HepG2 (cell line): ENCODE measurements around the gene ZBTB2.

ENCODE experiments used
- CCAR2 ChIP-seq: fragments of 200-400 bp; formaldehyde crosslinking; optimal IDR thresholded peaks from 2 replicates; pipeline ENCODE3; 2018; ENCODE audit warnings: low read depth, mild to moderate bottlenecking, low read length, moderate library complexity
- CTCF ChIP-seq: sonication (generic); formaldehyde crosslinking; IDR thresholded peaks from 2 replicates; pipeline ENCODE4 v1.5.0; 2020; ENCODE audit warnings: mild to moderate bottlenecking, missing genetic modification reagents, moderate library complexity
- ETS1 ChIP-seq: sonication (generic); formaldehyde crosslinking; IDR thresholded peaks from 2 replicates; pipeline ENCODE4 v1.4.0; 2020; ENCODE audit warnings: missing genetic modification reagents
- FOSL2 ChIP-seq: sonication (generic); formaldehyde crosslinking; IDR thresholded peaks from 2 replicates; pipeline ENCODE4 v1.4.0; 2020; ENCODE audit warnings: missing genetic modification reagents
- HDAC2 ChIP-seq: sonication (generic); formaldehyde crosslinking; IDR thresholded peaks from 2 replicates; pipeline ENCODE4 v1.4.0; 2020; ENCODE audit warnings: missing genetic modification reagents
- JUNB ChIP-seq: sonication (generic); formaldehyde crosslinking; IDR thresholded peaks from 2 replicates; pipeline ENCODE4 v1.8.0; 2022; ENCODE audit warnings: missing genetic modification reagents, mild to moderate bottlenecking, borderline replicate concordance
- KLF6 ChIP-seq: IDR thresholded peaks from 2 replicates; pipeline ENCODE4 v1.8.0; 2016; ENCODE audit warnings: missing biosample characterization, missing genetic modification reagents
- MAZ ChIP-seq, 2 experiments: sonication (generic) in 1 of 2; formaldehyde crosslinking in 1 of 2; IDR thresholded peaks; 2 replicates each; pipeline versions ENCODE4 v1.5.0 to v1.6.1; 2012 to 2020; ENCODE audit warnings: low read depth in 2 of 2, mild to moderate bottlenecking in 2 of 2, borderline replicate concordance in 1 of 2, improper control_type of control experiment in 1 of 2, low read length in 1 of 2, missing genetic modification reagents in 1 of 2, moderate library complexity in 1 of 2
- NR2C2 ChIP-seq: sonication (generic); formaldehyde crosslinking; IDR thresholded peaks from 2 replicates; pipeline ENCODE4 v1.4.0; 2020; ENCODE audit warnings: missing genetic modification reagents, mild to moderate bottlenecking, moderate library complexity, borderline replicate concordance
- POLR2AphosphoS5 ChIP-seq: IDR thresholded peaks from 2 replicates; pipeline ENCODE4 v1.6.1; 2012; ENCODE audit warnings: low read depth, low read length
- SCMH1 ChIP-seq: sonication (generic); formaldehyde crosslinking; IDR thresholded peaks from 2 replicates; pipeline ENCODE4 v1.9.0; 2021; ENCODE audit warnings: missing genetic modification reagents, mild to moderate bottlenecking, borderline replicate concordance
- ZNF850 ChIP-seq: sonication (generic); formaldehyde crosslinking; conservative IDR thresholded peaks from 2 replicates; pipeline ENCODE4 v1.9.0; 2021; ENCODE audit warnings: mild to moderate bottlenecking, missing genetic modification reagents
- ZZZ3 ChIP-seq: sonication (generic); formaldehyde crosslinking; IDR thresholded peaks from 2 replicates; pipeline ENCODE4 v1.4.0; 2020; ENCODE audit warnings: missing genetic modification reagents, mild to moderate bottlenecking, borderline replicate concordance
- TF ChIP-seq, protein P1 (sequence below), 2 experiments: fragments of 450-650 bp in 1 of 2; sonication (generic) in 1 of 2; formaldehyde crosslinking; IDR thresholded peaks; 2 replicates each; pipeline versions ENCODE4 v1.5.0 to v1.8.0; 2020 to 2022; ENCODE audit warnings: mild to moderate bottlenecking in 1 of 2, missing genetic modification reagents in 1 of 2

- TF ChIP-seq NR2C2 (CRISPR knock-in tag): no peak
- no peak for TF ChIP-seq CCAR2
- TF ChIP-seq MAZ (IDR thresholded peaks at IDR 0.05; ENCODE audit: borderline replicate concordance, low read depth, low read length): no peak
- peak; percentile 41; the same call in 1 of the 2 replicates for TF ChIP-seq MAZ (CRISPR knock-in tag; IDR thresholded peaks at IDR 0.05; ENCODE audit: low read depth)
- no peak for TF ChIP-seq FOSL2 (CRISPR knock-in tag)
- no peak for TF ChIP-seq ZNF850 (CRISPR knock-in tag)
- TF ChIP-seq, protein P1, sequence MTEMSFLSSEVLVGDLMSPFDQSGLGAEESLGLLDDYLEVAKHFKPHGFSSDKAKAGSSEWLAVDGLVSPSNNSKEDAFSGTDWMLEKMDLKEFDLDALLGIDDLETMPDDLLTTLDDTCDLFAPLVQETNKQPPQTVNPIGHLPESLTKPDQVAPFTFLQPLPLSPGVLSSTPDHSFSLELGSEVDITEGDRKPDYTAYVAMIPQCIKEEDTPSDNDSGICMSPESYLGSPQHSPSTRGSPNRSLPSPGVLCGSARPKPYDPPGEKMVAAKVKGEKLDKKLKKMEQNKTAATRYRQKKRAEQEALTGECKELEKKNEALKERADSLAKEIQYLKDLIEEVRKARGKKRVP (CRISPR knock-in tag; IDR thresholded peaks at IDR 0.05): no peak
- TF ChIP-seq POLR2AphosphoS5: no peak
- no peak for TF ChIP-seq ETS1 (CRISPR knock-in tag)
- no peak; the same call in 1 of the 2 replicates for TF ChIP-seq ZZZ3 (CRISPR knock-in tag)
- TF ChIP-seq HDAC2 (CRISPR knock-in tag): no peak
- TF ChIP-seq CTCF (CRISPR knock-in tag): no peak
- TF ChIP-seq KLF6: no peak; the same call in 1 of the 2 replicates
- TF ChIP-seq JUNB: no peak
- no peak for TF ChIP-seq SCMH1 (CRISPR knock-in tag)
Measured at GRCh38 chr6:151390851-151391470, 398 bp downstream of the ZBTB2 start.
